ENCODE measurements around the gene L1CAM.

Gene L1CAM

GRCh38 chrX:153862369-153863250 lies 23.4 kb downstream of the L1CAM start:
- DNase-seq, result no peak

- no peak for DNase-seq
Measured at GRCh38 chrX:153861733-153862310, 24.2 kb downstream of the L1CAM start.

GRCh38 chrX:153861151-153861550 lies 24.8 kb downstream of the L1CAM start:
- DNase-seq, result no peak

GRCh38 chrX:153857348-153857903 lies 28.5 kb downstream of the L1CAM start:
- no peak for DNase-seq

- DNase-seq, result no peak
Measured at GRCh38 chrX:153854702-153855101, 31.3 kb downstream of the L1CAM start.

- no peak for DNase-seq
Measured at GRCh38 chrX:153853902-153854267, 32.1 kb downstream of the L1CAM start.

GRCh38 chrX:153853180-153853901 lies 32.6 kb downstream of the L1CAM start:
- DNase-seq, result no peak

- no peak for DNase-seq
Measured at GRCh38 chrX:153851981-153852380, 34.0 kb downstream of the L1CAM start.

GRCh38 chrX:153848325-153848724 lies 37.6 kb downstream of the L1CAM start:
- no peak for DNase-seq

- DNase-seq, result no peak
Measured at GRCh38 chrX:153845842-153846241, 40.1 kb downstream of the L1CAM start.

GRCh38 chrX:153845195-153845594 lies 40.8 kb downstream of the L1CAM start:
- DNase-seq, result no peak

GRCh38 chrX:153844509-153845082 lies 41.4 kb downstream of the L1CAM start:
- DNase-seq, result no peak

GRCh38 chrX:153836921-153837320 lies 49.1 kb downstream of the L1CAM start:
- DNase-seq, result no peak

- DNase-seq, result no peak
Measured at GRCh38 chrX:153832728-153833127, 53.2 kb downstream of the L1CAM start.

- no peak for DNase-seq
Measured at GRCh38 chrX:153831429-153832150, 54.4 kb downstream of the L1CAM start.

GRCh38 chrX:153830640-153831428 lies 55.1 kb downstream of the L1CAM start:
- no peak for DNase-seq

- peak; percentile 1 for DNase-seq
Measured at GRCh38 chrX:153829799-153830639, 56.0 kb downstream of the L1CAM start, which contains the start of gene PDZD4. TSS of gene PDZD4 (minus strand) at chrX:153830544. CDS start at chrX:153830298, 246 bp downstream.

- DNase-seq, result no peak
Measured at GRCh38 chrX:153829549-153829798, 56.5 kb downstream of the L1CAM start.

- DNase-seq, result peak; percentile 2
Measured at GRCh38 chrX:153828723-153829548, 57.0 kb downstream of the L1CAM start.

- no peak for DNase-seq
Measured at GRCh38 chrX:153828308-153828707, 57.7 kb downstream of the L1CAM start.
